Adrenal gland (tissue), 5 donors: ENCODE measurements around the gene TP73.

ENCODE experiments used
- CTCF ChIP-seq, 6 experiments: fragments of 450-650 bp in 4 of 6; fragments of 200-600 bp in 2 of 6; sonication (generic) in 1 of 6; IDR thresholded peaks; 1 replicate in 5 of 6; 2 replicates in 1 of 6; pipeline versions ENCODE4 v1.5.1 to v1.8.0; 2016 to 2021; ENCODE audit warnings: antibody characterized with exemption in 6 of 6, mild to moderate bottlenecking in 2 of 6, moderate library complexity in 1 of 6
- POLR2A ChIP-seq, 2 donors: fragments of 450-650 bp; IDR thresholded peaks; one replicate each; pipeline ENCODE4 v1.6.1; 2017; ENCODE audit warnings: antibody characterized with exemption in 2 of 2, mild to moderate bottlenecking in 2 of 2, moderate library complexity in 1 of 2
- donor health status: DM: no; HTN: no; CAD: no.

- TF ChIP-seq CTCF (IDR thresholded peaks at IDR 0.05) (no peak), POLR2A (IDR thresholded peaks at IDR 0.05) (no peak)
These were observed 88.4 kb downstream of the TP73 start for GRCh38 chr1:3740752-3741151.
